EL (cell line): ENCODE results near the gene PPIL4.

Experiments used
- DNase-seq: peaks from one replicate; pipeline ENCODE4 v3.0.0-alpha.2; 2016

PPIL4 gene

DNA sequence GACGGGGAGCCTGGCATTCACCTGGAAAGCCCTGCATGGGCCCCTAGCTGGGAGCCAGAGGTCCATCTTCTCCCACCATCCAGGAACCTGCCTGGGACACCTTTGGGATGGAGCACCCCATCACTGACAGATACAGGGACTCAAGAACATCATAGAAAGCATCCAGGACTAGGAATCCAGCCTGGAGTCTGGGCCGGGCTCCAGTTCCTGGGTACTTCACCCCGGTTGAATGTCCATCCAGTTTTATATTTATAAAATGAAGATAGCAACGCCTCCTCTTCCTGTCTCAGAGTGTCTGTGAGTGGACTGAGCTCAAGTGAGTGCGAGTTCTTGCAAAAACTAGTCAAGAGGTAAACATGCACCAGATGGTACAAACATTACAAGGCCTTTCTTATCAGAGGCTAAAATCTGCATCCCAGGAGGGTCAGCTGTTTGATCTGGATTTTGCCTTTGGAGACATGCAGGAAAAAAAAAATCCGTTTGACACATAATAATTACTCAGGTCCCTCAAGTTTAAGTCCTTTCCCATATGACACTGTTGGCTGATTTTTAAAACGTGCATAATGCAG, 88.4 kb downstream of the PPIL4 start:
- DNase-seq, result no peak

DNA sequence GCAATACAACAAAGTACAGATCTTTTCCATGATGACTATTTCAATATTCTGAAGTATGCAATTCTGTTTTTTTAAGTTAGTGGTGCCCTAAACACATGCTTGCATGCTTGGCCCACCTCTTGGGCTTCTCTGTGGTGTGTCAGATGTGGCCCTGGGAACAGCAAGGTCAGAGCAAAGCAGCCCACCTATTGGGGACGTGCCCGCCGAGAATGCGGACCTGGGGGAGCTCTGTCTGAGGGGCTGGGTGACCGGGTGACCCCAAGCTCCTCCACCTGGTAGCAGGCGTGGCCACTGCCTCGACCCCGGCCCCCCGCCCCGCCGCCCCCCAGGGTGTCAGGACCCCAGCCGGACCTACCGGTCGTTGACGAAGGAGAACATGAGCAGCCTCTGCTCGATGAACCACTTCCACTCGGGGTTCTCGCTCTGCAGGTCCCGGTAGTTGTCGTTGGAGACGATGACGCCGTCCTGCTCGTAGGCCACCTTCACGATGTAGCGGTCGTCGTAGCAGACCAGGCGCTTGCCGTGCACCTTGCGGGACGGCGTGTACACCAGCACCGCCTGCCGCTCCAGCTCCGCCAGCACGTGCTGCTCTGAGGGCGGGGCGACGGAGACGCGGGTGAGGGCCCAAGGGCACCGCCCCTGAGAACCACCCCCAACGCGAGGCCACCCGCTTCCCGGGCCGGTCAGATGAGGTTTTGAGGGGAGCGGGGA, 89.4 kb downstream of the PPIL4 start:
- no peak for DNase-seq

DNA sequence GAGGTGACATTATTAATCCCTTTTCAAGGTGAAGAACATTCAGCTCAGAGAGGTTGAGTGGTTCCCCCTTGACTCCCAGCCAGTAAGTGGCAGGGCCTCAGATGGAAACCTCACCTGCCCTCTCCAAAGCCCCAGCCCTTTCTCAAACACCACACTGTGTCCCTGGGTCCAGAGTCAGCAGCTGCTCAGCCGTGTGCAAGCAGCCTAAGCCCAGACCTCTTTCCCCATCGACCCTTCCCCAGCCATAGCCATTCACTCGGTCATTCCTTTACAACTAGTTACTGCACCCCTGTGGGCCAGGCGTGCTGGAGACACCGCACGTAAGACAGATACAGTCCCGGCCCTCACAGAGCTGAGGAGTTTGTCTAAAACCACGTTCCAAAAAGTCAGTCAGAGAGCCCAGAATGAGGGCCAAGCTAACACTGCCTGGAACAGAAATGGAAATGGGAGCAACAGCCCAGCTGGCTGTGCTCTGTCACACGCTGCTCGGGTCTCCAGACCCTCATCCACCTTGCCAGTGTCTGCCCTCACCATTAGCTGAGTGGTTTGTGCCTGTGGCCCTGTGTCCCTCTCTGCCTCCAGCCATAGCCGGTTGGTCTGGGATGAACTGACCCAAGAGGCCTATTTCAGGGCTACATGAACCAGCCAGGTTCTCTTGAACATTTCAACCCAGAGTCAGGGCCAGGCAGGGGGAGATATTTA, 90.7 kb downstream of the PPIL4 start:
- DNase-seq, result no peak
